ENCODE measurements around the gene ADAD2.
"Not testable (repeated sequence)": the region's sequence is repeated elsewhere in the genome, so short reads cannot be mapped to it uniquely, and the experiment has no call there.

The ADAD2 gene

GRCh38 chr16:84196727-84197394 is 5.9 kb downstream of the ADAD2 start:
- DNase-seq, result no peak

- no peak for DNase-seq
These were observed 6.6 kb downstream of the ADAD2 start for GRCh38 chr16:84197466-84198128.

- DNase-seq, result no peak
These were observed 7.4 kb downstream of the ADAD2 start for GRCh38 chr16:84198401-84198800.

- no peak for DNase-seq
These were observed 8.1 kb downstream of the ADAD2 start for GRCh38 chr16:84199097-84199496.

GRCh38 chr16:84199861-84200260 is 8.9 kb downstream of the ADAD2 start:
- no peak for DNase-seq

GRCh38 chr16:84204551-84204950 is 13.6 kb downstream of the ADAD2 start:
- not testable (repeated sequence) for DNase-seq

GRCh38 chr16:84205123-84205522 is 14.2 kb downstream of the ADAD2 start:
- not testable (repeated sequence) for DNase-seq

- no peak for DNase-seq
These were observed 15.2 kb downstream of the ADAD2 start for GRCh38 chr16:84205976-84206691.

GRCh38 chr16:84207251-84207650 is 16.3 kb downstream of the ADAD2 start:
- DNase-seq, result no peak

GRCh38 chr16:84207879-84208278 is 16.9 kb downstream of the ADAD2 start:
- DNase-seq, result no peak

- no peak for DNase-seq
These were observed 19.0 kb downstream of the ADAD2 start for GRCh38 chr16:84209989-84210388.

GRCh38 chr16:84212154-84212553 is 21.2 kb downstream of the ADAD2 start:
- DNase-seq, result no peak

GRCh38 chr16:84212631-84213030 is 21.7 kb downstream of the ADAD2 start:
- DNase-seq, result no peak

GRCh38 chr16:84214451-84215066 is 23.6 kb downstream of the ADAD2 start:
- no peak for DNase-seq

- DNase-seq, result no peak
These were observed 24.6 kb downstream of the ADAD2 start for GRCh38 chr16:84215531-84215930.

GRCh38 chr16:84216144-84216543 is 25.2 kb downstream of the ADAD2 start:
- DNase-seq, result not testable (repeated sequence)

- no peak for DNase-seq
These were observed 27.3 kb downstream of the ADAD2 start for GRCh38 chr16:84218176-84218823.

GRCh38 chr16:84218956-84219355 is 28.0 kb downstream of the ADAD2 start:
- no peak for DNase-seq

GRCh38 chr16:84220851-84221250 is 29.9 kb downstream of the ADAD2 start:
- DNase-seq, result no peak

- no peak for DNase-seq
These were observed 32.5 kb downstream of the ADAD2 start for GRCh38 chr16:84223456-84223855.

GRCh38 chr16:84224554-84224953 is 33.6 kb downstream of the ADAD2 start:
- DNase-seq, result no peak

- DNase-seq, result no peak
These were observed 34.2 kb downstream of the ADAD2 start for GRCh38 chr16:84225126-84225525.

- no peak for DNase-seq
These were observed 34.6 kb downstream of the ADAD2 start for GRCh38 chr16:84225571-84225970.

All from activated effector memory CD4-positive, alpha-beta T cell treated with anti-CD3 and anti-CD28 coated beads, Interleukin-2, amount 50 U/mL, for 16 hours (primary cell).